Liver (tissue), 3 donors: Measurements from ENCODE around the gene SPATA4.

Experiments
- EGR1 ChIP-seq, 2 donors: IDR thresholded peaks; 2 replicates each; pipeline ENCODE4 v1.6.1; 2016 to 2018; ENCODE audit warnings: antibody characterized with exemption in 2 of 2, low read depth in 2 of 2
- FOXA1 ChIP-seq: IDR thresholded peaks from 2 replicates; pipeline ENCODE4 v1.6.1; 2016; ENCODE audit warnings: antibody characterized with exemption
- FOXA2 ChIP-seq: IDR thresholded peaks from 2 replicates; pipeline ENCODE4 v1.6.1; 2016; ENCODE audit warnings: antibody characterized with exemption
- GABPA ChIP-seq, 2 donors: IDR thresholded peaks in 1 of 2; conservative IDR thresholded peaks in 1 of 2; 2 replicates each; pipeline ENCODE4 v1.6.1; 2016; ENCODE audit warnings: antibody characterized with exemption in 2 of 2, mild to moderate bottlenecking in 1 of 2, moderate library complexity in 1 of 2
- HNF4A ChIP-seq, 2 donors: conservative IDR thresholded peaks; 2 replicates each; pipeline ENCODE4 v1.6.1; 2016; ENCODE audit warnings: antibody characterized with exemption in 2 of 2, mild to moderate bottlenecking in 2 of 2
- JUND ChIP-seq, 2 donors: IDR thresholded peaks; 2 replicates each; pipeline ENCODE4 v1.6.1; 2016; ENCODE audit warnings: antibody characterized with exemption in 2 of 2
- REST ChIP-seq: IDR thresholded peaks from 2 replicates; pipeline ENCODE4 v1.6.1; 2016; ENCODE audit warnings: antibody characterized with exemption, mild to moderate bottlenecking
- SP1 ChIP-seq: IDR thresholded peaks from 2 replicates; pipeline ENCODE4 v1.6.1; 2018; ENCODE audit warnings: antibody characterized with exemption, mild to moderate bottlenecking
- TAF1 ChIP-seq: conservative IDR thresholded peaks from 2 replicates; pipeline ENCODE4 v1.6.1; 2016; ENCODE audit warnings: antibody characterized with exemption, mild to moderate bottlenecking
- YY1 ChIP-seq: IDR thresholded peaks from 2 replicates; pipeline ENCODE4 v1.6.1; 2016; ENCODE audit warnings: antibody characterized with exemption, mild to moderate bottlenecking
- TF ChIP-seq, protein P1 (sequence below): fragments of 150-350 bp; IDR thresholded peaks from 2 replicates; pipeline ENCODE4 v1.5.1; 2017; ENCODE audit warnings: improper control_type of control experiment, low read depth, low read length; ENCODE audit not compliant: missing input control
- TF ChIP-seq, protein P2 (sequence below): IDR thresholded peaks from 2 replicates; pipeline ENCODE4 v1.6.1; 2016; ENCODE audit warnings: antibody characterized with exemption
- TF ChIP-seq, protein P3 (sequence below): IDR thresholded peaks from 2 replicates; pipeline ENCODE4 v1.6.1; 2016; ENCODE audit warnings: antibody characterized with exemption
- TF ChIP-seq, protein P4 (sequence below): IDR thresholded peaks from 2 replicates; pipeline ENCODE4 v1.6.1; 2016; ENCODE audit warnings: antibody characterized with exemption
- donor health status: healthy.
- donor health status: healthy.

DNA sequence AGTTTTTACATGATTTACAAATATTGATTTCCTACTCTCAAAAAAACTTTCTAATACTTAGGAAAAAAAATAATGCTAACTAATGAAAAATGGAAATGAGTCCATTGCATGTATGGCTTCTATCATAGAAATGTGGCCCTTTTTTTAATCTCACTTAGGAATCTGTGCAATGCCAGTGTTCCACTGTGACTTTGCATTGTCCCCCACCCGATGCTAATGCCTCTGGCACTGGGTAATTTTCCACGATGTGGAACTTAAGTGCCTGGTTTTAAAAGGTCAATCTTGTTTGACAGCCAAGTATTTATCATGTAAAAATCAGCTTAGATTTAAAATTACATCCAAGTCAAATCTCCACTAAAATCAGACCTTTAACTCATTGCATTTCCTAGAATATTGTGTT is 53.1 kb downstream of the SPATA4 start:
- no peak for TF ChIP-seq TAF1
- TF ChIP-seq, protein P1, sequence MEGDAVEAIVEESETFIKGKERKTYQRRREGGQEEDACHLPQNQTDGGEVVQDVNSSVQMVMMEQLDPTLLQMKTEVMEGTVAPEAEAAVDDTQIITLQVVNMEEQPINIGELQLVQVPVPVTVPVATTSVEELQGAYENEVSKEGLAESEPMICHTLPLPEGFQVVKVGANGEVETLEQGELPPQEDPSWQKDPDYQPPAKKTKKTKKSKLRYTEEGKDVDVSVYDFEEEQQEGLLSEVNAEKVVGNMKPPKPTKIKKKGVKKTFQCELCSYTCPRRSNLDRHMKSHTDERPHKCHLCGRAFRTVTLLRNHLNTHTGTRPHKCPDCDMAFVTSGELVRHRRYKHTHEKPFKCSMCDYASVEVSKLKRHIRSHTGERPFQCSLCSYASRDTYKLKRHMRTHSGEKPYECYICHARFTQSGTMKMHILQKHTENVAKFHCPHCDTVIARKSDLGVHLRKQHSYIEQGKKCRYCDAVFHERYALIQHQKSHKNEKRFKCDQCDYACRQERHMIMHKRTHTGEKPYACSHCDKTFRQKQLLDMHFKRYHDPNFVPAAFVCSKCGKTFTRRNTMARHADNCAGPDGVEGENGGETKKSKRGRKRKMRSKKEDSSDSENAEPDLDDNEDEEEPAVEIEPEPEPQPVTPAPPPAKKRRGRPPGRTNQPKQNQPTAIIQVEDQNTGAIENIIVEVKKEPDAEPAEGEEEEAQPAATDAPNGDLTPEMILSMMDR = no peak
- no peak for TF ChIP-seq REST
- TF ChIP-seq YY1 = no peak
- TF ChIP-seq, protein P2, sequence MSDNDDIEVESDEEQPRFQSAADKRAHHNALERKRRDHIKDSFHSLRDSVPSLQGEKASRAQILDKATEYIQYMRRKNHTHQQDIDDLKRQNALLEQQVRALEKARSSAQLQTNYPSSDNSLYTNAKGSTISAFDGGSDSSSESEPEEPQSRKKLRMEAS = no peak
- TF ChIP-seq GABPA (IDR thresholded peaks at IDR 0.05 in 1 of 2, conservative IDR thresholded peaks at IDR 0.05 in 1 of 2) = no peak
- TF ChIP-seq FOXA1 = no peak
- TF ChIP-seq JUND (IDR thresholded peaks at IDR 0.05) = no peak
- TF ChIP-seq, protein P3, sequence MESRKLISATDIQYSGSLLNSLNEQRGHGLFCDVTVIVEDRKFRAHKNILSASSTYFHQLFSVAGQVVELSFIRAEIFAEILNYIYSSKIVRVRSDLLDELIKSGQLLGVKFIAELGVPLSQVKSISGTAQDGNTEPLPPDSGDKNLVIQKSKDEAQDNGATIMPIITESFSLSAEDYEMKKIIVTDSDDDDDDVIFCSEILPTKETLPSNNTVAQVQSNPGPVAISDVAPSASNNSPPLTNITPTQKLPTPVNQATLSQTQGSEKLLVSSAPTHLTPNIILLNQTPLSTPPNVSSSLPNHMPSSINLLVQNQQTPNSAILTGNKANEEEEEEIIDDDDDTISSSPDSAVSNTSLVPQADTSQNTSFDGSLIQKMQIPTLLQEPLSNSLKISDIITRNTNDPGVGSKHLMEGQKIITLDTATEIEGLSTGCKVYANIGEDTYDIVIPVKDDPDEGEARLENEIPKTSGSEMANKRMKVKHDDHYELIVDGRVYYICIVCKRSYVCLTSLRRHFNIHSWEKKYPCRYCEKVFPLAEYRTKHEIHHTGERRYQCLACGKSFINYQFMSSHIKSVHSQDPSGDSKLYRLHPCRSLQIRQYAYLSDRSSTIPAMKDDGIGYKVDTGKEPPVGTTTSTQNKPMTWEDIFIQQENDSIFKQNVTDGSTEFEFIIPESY = no peak
- TF ChIP-seq, protein P4, sequence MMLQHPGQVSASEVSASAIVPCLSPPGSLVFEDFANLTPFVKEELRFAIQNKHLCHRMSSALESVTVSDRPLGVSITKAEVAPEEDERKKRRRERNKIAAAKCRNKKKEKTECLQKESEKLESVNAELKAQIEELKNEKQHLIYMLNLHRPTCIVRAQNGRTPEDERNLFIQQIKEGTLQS = no peak
- no peak for TF ChIP-seq HNF4A (conservative IDR thresholded peaks at IDR 0.05)
- TF ChIP-seq FOXA2 = no peak
- no peak for TF ChIP-seq SP1
- TF ChIP-seq EGR1 (IDR thresholded peaks at IDR 0.05; ENCODE audit: low read depth in 2 of 2) = no peak
